Smooth muscle cell (in vitro differentiated cells): Measurements from ENCODE around the gene HPGD. TPM values are rescaled to one million over a fixed set of nuclear protein-coding genes. Genes with fewer than 3 reads are reported as not detected.

Experiments used
- DNase-seq: peaks from one replicate; lab custom pipeline; 2025; ENCODE audit not compliant: unreplicated experiment; lab: John Stamatoyannopoulos, UW
- H2AFZ ChIP-seq: fragments of 200-600 bp; sonication (generic); 2 replicates; pipeline ENCODE4 v1.6.0; 2016; ENCODE audit warnings: antibody characterized with exemption, low read depth, mild to moderate bottlenecking
- H3F3A ChIP-seq: fragments of 200-600 bp; sonication (generic); 2 replicates; pipeline ENCODE4 v1.6.0; 2017; ENCODE audit warnings: antibody characterized with exemption, low read depth
- H3K27ac ChIP-seq: fragments of 200-600 bp; sonication (generic); 2 replicates; pipeline ENCODE4 v1.5.1; 2016; ENCODE audit warnings: low read depth, mild to moderate bottlenecking
- H3K27me3 ChIP-seq: fragments of 200-600 bp; sonication (generic); 2 replicates; pipeline ENCODE4 v1.6.1; 2016; ENCODE audit warnings: low read depth, mild to moderate bottlenecking
- H3K36me3 ChIP-seq: fragments of 200-600 bp; sonication (generic); 2 replicates; pipeline ENCODE4 v1.5.1; 2016; ENCODE audit warnings: low read depth
- H3K4me1 ChIP-seq: fragments of 200-600 bp; sonication (generic); 2 replicates; pipeline ENCODE4 v1.5.1; 2016; ENCODE audit warnings: low read depth
- H3K4me2 ChIP-seq: fragments of 200-600 bp; sonication (generic); 2 replicates; pipeline ENCODE4 v1.6.0; 2016; ENCODE audit warnings: mild to moderate bottlenecking
- H3K4me3 ChIP-seq: fragments of 200-600 bp; sonication (generic); 2 replicates; pipeline ENCODE4 v1.5.1; 2016; ENCODE audit warnings: mild to moderate bottlenecking
- H3K79me2 ChIP-seq: fragments of 200-600 bp; sonication (generic); 2 replicates; pipeline ENCODE4 v1.6.0; 2016; ENCODE audit warnings: low read depth, mild to moderate bottlenecking
- H3K9ac ChIP-seq: fragments of 200-600 bp; sonication (generic); 2 replicates; pipeline ENCODE4 v1.6.0; 2016; ENCODE audit warnings: low read depth
- H3K9me3 ChIP-seq: fragments of 200-600 bp; sonication (generic); replicated peaks from 2 replicates; pipeline ENCODE4 v1.5.1; 2016; ENCODE audit warnings: low read depth
- H4K20me1 ChIP-seq: fragments of 200-600 bp; sonication (generic); 2 replicates; pipeline ENCODE4 v1.6.0; 2016; ENCODE audit warnings: low read depth
- WGBS: methylation state at CpG from one replicate; pipeline ENCODE4 v1.1.7; 2016; ENCODE audit warnings: low lambda C conversion rate; 5-methylcytosine and 5-hydroxymethylcytosine counted together
- polyA plus RNA-seq: library from polyadenylated mRNA; unstranded; fragments of >200 nt; fragmentation: Nextera tagmentation; extraction: Ambion mirVana; gene quantifications from 2 replicates; pipeline ENCODE4 v1.2.1, GENCODE V29; 2016
- total RNA-seq: library from RNA; depleted of rRNA; stranded (reverse); fragments of >200 nt; gene quantifications from 2 replicates; pipeline ENCODE4 v1.2.3, GENCODE V29; 2014
- TF ChIP-seq, protein P1 (sequence below): fragments of 200-600 bp; sonication (generic); IDR thresholded peaks from 2 replicates; pipeline ENCODE4 v1.5.1; 2017; ENCODE audit warnings: borderline replicate concordance, mild to moderate bottlenecking, antibody characterized with exemption; ENCODE audit not compliant: insufficient read depth, poor library complexity, severe bottlenecking

The HPGD gene
- total and polyA plus RNA-seq, 2 experiments from 2014 or later = 0.97 to 20.0 TPM

DNA sequence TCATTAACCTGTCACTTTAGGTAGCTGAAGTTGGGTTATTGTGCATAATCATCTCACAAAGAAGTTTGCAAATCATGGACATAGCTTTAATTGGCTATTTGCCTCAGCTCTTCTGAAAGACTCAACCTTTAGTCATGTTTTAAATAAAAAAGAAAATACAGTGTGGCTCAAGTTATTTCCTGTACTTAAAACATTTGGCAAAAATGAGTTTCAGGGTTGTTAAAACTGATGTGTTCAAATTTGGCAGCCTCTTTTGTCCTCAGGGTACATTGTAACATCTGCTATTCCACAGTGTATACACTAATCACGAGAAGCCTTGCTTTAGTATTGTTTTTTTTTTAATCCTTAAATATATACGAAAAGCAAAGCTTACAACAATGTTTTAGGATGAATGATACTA lies 31.5 kb upstream of the HPGD start:
- Histone ChIP-seq H4K20me1 (no peaks in the 10 kb centered on the region), H3F3A (no peaks in the 10 kb centered on the region), H3K9ac (no peak overlapping the region), H3K4me2 (no peak overlapping the region), H2AFZ (no peak overlapping the region), H3K27me3 (no peaks in the 10 kb centered on the region), H3K4me3 (no peak overlapping the region), H3K27ac (no peak overlapping the region), H3K4me1 (no peaks in the 10 kb centered on the region), H3K9me3 (no peaks in the 10 kb centered on the region), H3K79me2 (no peaks in the 10 kb centered on the region), H3K36me3 (no peaks in the 10 kb centered on the region)
- DNase-seq = no peak
- TF ChIP-seq, protein P1, sequence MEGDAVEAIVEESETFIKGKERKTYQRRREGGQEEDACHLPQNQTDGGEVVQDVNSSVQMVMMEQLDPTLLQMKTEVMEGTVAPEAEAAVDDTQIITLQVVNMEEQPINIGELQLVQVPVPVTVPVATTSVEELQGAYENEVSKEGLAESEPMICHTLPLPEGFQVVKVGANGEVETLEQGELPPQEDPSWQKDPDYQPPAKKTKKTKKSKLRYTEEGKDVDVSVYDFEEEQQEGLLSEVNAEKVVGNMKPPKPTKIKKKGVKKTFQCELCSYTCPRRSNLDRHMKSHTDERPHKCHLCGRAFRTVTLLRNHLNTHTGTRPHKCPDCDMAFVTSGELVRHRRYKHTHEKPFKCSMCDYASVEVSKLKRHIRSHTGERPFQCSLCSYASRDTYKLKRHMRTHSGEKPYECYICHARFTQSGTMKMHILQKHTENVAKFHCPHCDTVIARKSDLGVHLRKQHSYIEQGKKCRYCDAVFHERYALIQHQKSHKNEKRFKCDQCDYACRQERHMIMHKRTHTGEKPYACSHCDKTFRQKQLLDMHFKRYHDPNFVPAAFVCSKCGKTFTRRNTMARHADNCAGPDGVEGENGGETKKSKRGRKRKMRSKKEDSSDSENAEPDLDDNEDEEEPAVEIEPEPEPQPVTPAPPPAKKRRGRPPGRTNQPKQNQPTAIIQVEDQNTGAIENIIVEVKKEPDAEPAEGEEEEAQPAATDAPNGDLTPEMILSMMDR = no peak
- 91% methylated on average over 2 of the region's 2 CpGs for WGBS

DNA sequence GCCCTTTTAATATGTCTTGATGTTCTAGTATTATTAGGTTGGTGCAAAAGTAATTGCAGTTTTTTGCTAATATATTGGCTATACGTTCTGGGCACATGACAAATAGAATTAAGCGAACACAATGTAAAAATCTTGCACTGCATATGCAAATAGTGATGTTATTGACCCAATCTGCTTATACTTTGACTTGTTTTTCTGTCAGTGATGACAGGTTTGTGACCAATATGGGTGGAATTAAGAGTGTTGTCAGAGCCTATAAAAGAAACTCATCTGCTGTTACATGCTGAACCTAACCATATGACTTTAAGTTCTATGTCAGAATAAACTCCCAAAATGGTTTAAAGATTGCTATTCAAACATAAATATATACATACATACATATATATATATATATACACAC lies 30.7 kb upstream of the HPGD start:
- Histone ChIP-seq H3K4me2 (no peak overlapping the region), H3K4me3 (no peak overlapping the region), H3K9ac (no peak overlapping the region), H3F3A (no peaks in the 10 kb centered on the region), H3K4me1 (no peaks in the 10 kb centered on the region), H4K20me1 (no peaks in the 10 kb centered on the region), H3K27me3 (no peaks in the 10 kb centered on the region), H3K27ac (no peak overlapping the region), H2AFZ (no peak overlapping the region), H3K9me3 (no peaks in the 10 kb centered on the region), H3K79me2 (no peaks in the 10 kb centered on the region), H3K36me3 (no peaks in the 10 kb centered on the region)
- no peak for DNase-seq
- TF ChIP-seq, protein P1 = no peak
- WGBS = 80% methylated on average over 2 of the region's 2 CpGs

DNA sequence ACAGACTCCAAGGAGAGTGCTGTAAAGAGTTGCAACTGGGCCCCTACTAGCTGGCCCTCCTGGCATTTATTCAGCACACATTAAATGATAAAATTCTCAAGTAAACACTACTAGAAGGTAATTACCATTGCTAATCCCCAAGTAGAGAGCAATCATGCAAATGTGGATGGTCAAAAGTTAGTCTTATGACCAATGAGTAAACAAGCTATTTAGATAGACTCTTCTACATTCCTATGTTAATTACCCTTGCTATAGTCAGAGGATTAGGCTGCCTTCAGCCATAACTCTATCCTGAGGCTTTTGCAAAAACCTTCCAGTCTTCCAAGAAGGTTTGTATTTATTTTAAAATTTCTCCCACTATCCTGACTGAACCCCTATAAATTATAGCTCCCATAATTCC lies 28.3 kb upstream of the HPGD start:
- no peaks in the 10 kb centered on the region for H3F3A ChIP-seq
- H3K4me3 ChIP-seq = no peak overlapping the region
- no peaks in the 10 kb centered on the region for H4K20me1 ChIP-seq
- H3K36me3 ChIP-seq = no peaks in the 10 kb centered on the region
- no peaks in the 10 kb centered on the region for H3K27me3 ChIP-seq
- no peaks in the 10 kb centered on the region for H3K79me2 ChIP-seq
- H3K9me3 ChIP-seq = no peaks in the 10 kb centered on the region
- TF ChIP-seq, protein P1 = no peak
- no peak for DNase-seq
- H3K4me1 ChIP-seq = no peaks in the 10 kb centered on the region
- H3K27ac ChIP-seq = no peak overlapping the region
- H3K4me2 ChIP-seq = no peak overlapping the region
- H3K9ac ChIP-seq = no peak overlapping the region
- H2AFZ ChIP-seq = no peak overlapping the region

DNA sequence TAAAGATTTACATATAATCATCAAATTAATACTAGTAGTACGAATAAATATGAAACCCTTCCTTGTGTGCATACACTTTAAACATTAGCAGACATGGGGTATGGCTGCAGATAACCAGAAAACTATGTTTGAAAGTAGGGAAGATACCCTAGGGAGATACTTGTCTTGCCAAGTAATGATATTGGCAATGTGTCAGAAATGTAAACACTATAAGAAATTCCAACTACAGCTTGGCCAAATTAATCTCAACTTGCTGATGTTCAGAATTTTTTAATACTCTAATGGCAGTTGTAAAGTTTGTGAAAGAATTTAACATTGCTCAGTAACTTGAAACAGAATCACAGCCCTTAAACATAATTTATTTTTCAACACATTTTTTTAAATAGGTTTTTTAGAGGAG lies 27.4 kb upstream of the HPGD start:
- Histone ChIP-seq H3F3A (no peaks in the 10 kb centered on the region), H4K20me1 (no peaks in the 10 kb centered on the region), H3K9me3 (no peaks in the 10 kb centered on the region), H3K4me3 (no peak overlapping the region), H3K79me2 (no peaks in the 10 kb centered on the region), H2AFZ (no peak overlapping the region), H3K4me2 (no peak overlapping the region), H3K36me3 (no peaks in the 10 kb centered on the region), H3K9ac (no peak overlapping the region), H3K27ac (no peak overlapping the region), H3K27me3 (no peaks in the 10 kb centered on the region), H3K4me1 (no peaks in the 10 kb centered on the region)
- DNase-seq = no peak
- TF ChIP-seq, protein P1 = no peak
- 82% methylated on average over 1 of the region's 1 CpG for WGBS
